GM21786 (cell line): ENCODE results near the gene NOX5.

Experiments
- ATAC-seq: cut with Tn5 transposase; IDR thresholded peaks from one replicate; pipeline ENCODE4 v1.9.1; 2021; ENCODE audit not compliant: unreplicated experiment

NOX5 gene

GRCh38 chr15:68990231-68990991 lies 24.1 kb upstream of the NOX5 start:
- no peak for ATAC-seq

GRCh38 chr15:68990992-68991500 lies 23.4 kb upstream of the NOX5 start:
- no peak for ATAC-seq

- no peak for ATAC-seq
These were observed 22.8 kb upstream of the NOX5 start for GRCh38 chr15:68991723-68992122.

GRCh38 chr15:68992696-68993095 lies 21.8 kb upstream of the NOX5 start:
- ATAC-seq = no peak

- no peak for ATAC-seq
These were observed 21.2 kb upstream of the NOX5 start for GRCh38 chr15:68993276-68993675.

- no peak for ATAC-seq
These were observed 20.3 kb upstream of the NOX5 start for GRCh38 chr15:68994149-68994548.

- no peak for ATAC-seq
These were observed 19.3 kb upstream of the NOX5 start for GRCh38 chr15:68994981-68995761.

- no peak for ATAC-seq
These were observed 17.4 kb upstream of the NOX5 start for GRCh38 chr15:68997050-68997449.

- ATAC-seq = no peak
These were observed 16.3 kb upstream of the NOX5 start for GRCh38 chr15:68997930-68998777.

GRCh38 chr15:68999091-68999490 lies 15.4 kb upstream of the NOX5 start:
- ATAC-seq = no peak

GRCh38 chr15:69000091-69000490 lies 14.4 kb upstream of the NOX5 start:
- ATAC-seq = no peak

- no peak for ATAC-seq
These were observed 13.6 kb upstream of the NOX5 start for GRCh38 chr15:69000725-69001503.

- no peak for ATAC-seq
These were observed 11.7 kb upstream of the NOX5 start for GRCh38 chr15:69002783-69003182.

- no peak for ATAC-seq
These were observed 10.5 kb upstream of the NOX5 start for GRCh38 chr15:69004011-69004410.

- no peak for ATAC-seq
These were observed 6.4 kb upstream of the NOX5 start for GRCh38 chr15:69008056-69008455.

- ATAC-seq = no peak
These were observed 5.2 kb upstream of the NOX5 start for GRCh38 chr15:69009341-69009740.

GRCh38 chr15:69011641-69012040 lies 2.9 kb upstream of the NOX5 start:
- ATAC-seq = no peak

- no peak for ATAC-seq
These were observed 1.6 kb upstream of the NOX5 start for GRCh38 chr15:69012761-69013364.

GRCh38 chr15:69013726-69014406 lies 629 bp upstream of the NOX5 start:
- ATAC-seq = no peak

GRCh38 chr15:69015591-69015990 lies 1.1 kb downstream of the NOX5 start:
- ATAC-seq = no peak
